SK-N-SH (cell line): Measurements from ENCODE around the gene FNDC11. TPM values are rescaled to one million over a fixed set of nuclear protein-coding genes. Genes with fewer than 3 reads are reported as not detected.

Experiments
- CTCF ChIA-PET: fragments of 300-600, 350-600 bp; formaldehyde crosslinking; extraction: SDS; loops from one replicate; lab custom pipeline; 2021; lab: Yijun Ruan, JAX
- POLR2A ChIA-PET: fragments of 350-600 bp; sonication (Branson Sonifier 250); formaldehyde crosslinking; extraction: SDS; loops from one replicate; lab custom pipeline; 2020; ENCODE audit warnings: antibody characterized with exemption, inconsistent platforms; lab: Yijun Ruan, JAX
- DNase-seq: peaks from one replicate; pipeline ENCODE4 v3.0.0; 2012
- H2AFZ ChIP-seq: fragments of 200-600 bp; sonication (generic); 2 replicates; pipeline ENCODE4 v1.8.1; 2016; ENCODE audit warnings: antibody characterized with exemption, mild to moderate bottlenecking, low read depth
- H3F3A ChIP-seq: fragments of 200-600 bp; sonication (generic); replicated peaks from 2 replicates; pipeline ENCODE3; 2016; ENCODE audit warnings: antibody characterized with exemption, mild to moderate bottlenecking; ENCODE audit not compliant: insufficient read depth
- H3K27ac ChIP-seq, 2 experiments: fragments of 200-500 bp in 1 of 2; fragments of 200-600 bp in 1 of 2; sonication (Bioruptor generic) in 1 of 2; sonication (generic), shearing (Covaris generic) in 1 of 2; 2 replicates each; pipeline versions ENCODE4 v1.5.1 to v1.6.1; 2014 to 2016; ENCODE audit warnings: low read depth in 2 of 2, inconsistent platforms in 1 of 2, low read length in 1 of 2, mild to moderate bottlenecking in 1 of 2, mixed read lengths in 1 of 2
- H3K27me3 ChIP-seq: fragments of 200-600 bp; sonication (generic), shearing (Covaris generic); 2 replicates; pipeline ENCODE4 v1.6.1; 2016; ENCODE audit warnings: mixed run types; ENCODE audit not compliant: insufficient read depth
- H3K36me3 ChIP-seq, 2 experiments: fragments of 200-500 bp in 1 of 2; fragments of 200-600 bp in 1 of 2; sonication (Bioruptor generic) in 1 of 2; sonication (generic) in 1 of 2; replicated peaks in 1 of 2; 2 replicates each; pipeline versions ENCODE3 to v1.5.1; 2014 to 2016; ENCODE audit warnings: low read length in 1 of 2, mild to moderate bottlenecking in 1 of 2; ENCODE audit not compliant: insufficient read depth in 2 of 2, control insufficient read depth in 1 of 2
- H3K4me1 ChIP-seq, 2 experiments: fragments of 200-500 bp in 1 of 2; fragments of 200-600 bp in 1 of 2; sonication (Bioruptor generic) in 1 of 2; sonication (generic), shearing (Covaris generic) in 1 of 2; 2 replicates each; pipeline versions ENCODE4 v1.5.1 to v1.6.1; 2014 to 2016; ENCODE audit warnings: low read depth in 1 of 2, low read length in 1 of 2, mixed run types in 1 of 2; ENCODE audit not compliant: insufficient read depth in 2 of 2, control insufficient read depth in 1 of 2
- H3K4me2 ChIP-seq: fragments of 200-600 bp; sonication (generic), shearing (Covaris generic); 2 replicates; pipeline ENCODE4 v1.6.1; 2017; ENCODE audit warnings: mixed run types
- H3K4me3 ChIP-seq, 2 experiments: fragments of 200-500 bp in 1 of 2; fragments of 200-600 bp in 1 of 2; sonication (Bioruptor generic) in 1 of 2; sonication (generic), shearing (Covaris generic) in 1 of 2; 2 replicates each; pipeline versions ENCODE4 v1.5.1 to v1.8.1; 2014 to 2016; ENCODE audit warnings: low read depth in 2 of 2, inconsistent platforms in 1 of 2, low read length in 1 of 2, mild to moderate bottlenecking in 1 of 2, mixed read lengths in 1 of 2, moderate library complexity in 1 of 2
- H3K79me2 ChIP-seq: fragments of 200-600 bp; sonication (generic); 2 replicates; pipeline ENCODE4 v1.8.1; 2017; ENCODE audit warnings: mild to moderate bottlenecking; ENCODE audit not compliant: insufficient read depth
- H3K9ac ChIP-seq: fragments of 200-600 bp; sonication (generic); 2 replicates; pipeline ENCODE4 v1.6.1; 2017; ENCODE audit warnings: mixed run types
- H3K9me2 ChIP-seq: fragments of 200-600 bp; sonication (generic); 2 replicates; pipeline ENCODE4 v1.6.1; 2017; ENCODE audit warnings: mixed run types
- H3K9me3 ChIP-seq: fragments of 200-600 bp; sonication (generic); 2 replicates; pipeline ENCODE4 v1.6.1; 2017; ENCODE audit warnings: mixed run types, mild to moderate bottlenecking, moderate library complexity
- H4K20me1 ChIP-seq: fragments of 200-600 bp; sonication (generic); 2 replicates; pipeline ENCODE4 v1.6.1; 2017; ENCODE audit warnings: mild to moderate bottlenecking, mixed run types; ENCODE audit not compliant: insufficient read depth
- ELF1 ChIP-seq: IDR thresholded peaks from 2 replicates; pipeline ENCODE4 v1.4.0; 2012
- EZH2phosphoT487 ChIP-seq: fragments of 200-600 bp; sonication (generic); IDR thresholded peaks from 2 replicates; pipeline ENCODE4 v1.6.1; 2017; ENCODE audit warnings: low read depth, mixed run types, mild to moderate bottlenecking, antibody characterized with exemption, moderate library complexity, borderline replicate concordance
- FOXJ3 ChIP-seq: sonication (generic); formaldehyde crosslinking; IDR thresholded peaks from 2 replicates; pipeline ENCODE4 v1.5.1; 2020; ENCODE audit warnings: mild to moderate bottlenecking, missing genetic modification reagents
- GABPA ChIP-seq: IDR thresholded peaks from 2 replicates; pipeline ENCODE4 v1.4.0; 2012; ENCODE audit warnings: low read depth, mild to moderate bottlenecking
- GATA2 ChIP-seq: sonication (generic); formaldehyde crosslinking; IDR thresholded peaks from 2 replicates; pipeline ENCODE4 v1.5.0; 2020; ENCODE audit warnings: mild to moderate bottlenecking, missing genetic modification reagents
- IRF3 ChIP-seq: fragments of 150-350 bp; IDR thresholded peaks from 2 replicates; pipeline ENCODE4 v1.6.1; 2016; ENCODE audit warnings: mild to moderate bottlenecking, low read depth, low read length
- JUND ChIP-seq: IDR thresholded peaks from 2 replicates; pipeline ENCODE4 v1.4.0; 2012
- MAX ChIP-seq: IDR thresholded peaks from 2 replicates; pipeline ENCODE4 v1.4.0; 2012; ENCODE audit warnings: low read depth
- MEF2A ChIP-seq: IDR thresholded peaks from 2 replicates; pipeline ENCODE4 v1.4.0; 2012; ENCODE audit warnings: low read depth, borderline replicate concordance
- MXI1 ChIP-seq: IDR thresholded peaks from 2 replicates; pipeline ENCODE4 v1.6.1; 2012; ENCODE audit warnings: mild to moderate bottlenecking, low read depth, low read length, improper control_type of control experiment
- NFIC ChIP-seq: IDR thresholded peaks from 2 replicates; pipeline ENCODE4 v1.4.0; 2012; ENCODE audit warnings: borderline replicate concordance
- NRF1 ChIP-seq: IDR thresholded peaks from 2 replicates; pipeline ENCODE4 v1.6.1; 2012; ENCODE audit warnings: low read depth, mild to moderate bottlenecking, low read length
- PBX3 ChIP-seq: IDR thresholded peaks from 2 replicates; pipeline ENCODE4; 2012
- RAD21 ChIP-seq: IDR thresholded peaks from 2 replicates; pipeline ENCODE4 v1.6.1; 2012; ENCODE audit warnings: mild to moderate bottlenecking, low read length
- SIN3A ChIP-seq: IDR thresholded peaks from 2 replicates; pipeline ENCODE4 v1.6.1; 2012; ENCODE audit warnings: low read depth, mild to moderate bottlenecking, low read length, moderate library complexity, borderline replicate concordance
- TCF12 ChIP-seq: IDR thresholded peaks from 2 replicates; pipeline ENCODE4 v1.4.0; 2012
- TEAD4 ChIP-seq: IDR thresholded peaks from 2 replicates; pipeline ENCODE4 v1.4.0; 2012; ENCODE audit warnings: mild to moderate bottlenecking, borderline replicate concordance; ENCODE audit not compliant: insufficient read depth
- USF2 ChIP-seq: fragments of 150-350 bp; IDR thresholded peaks from 2 replicates; pipeline ENCODE4 v1.6.1; 2017; ENCODE audit warnings: antibody characterized with exemption, low read length, low read depth, borderline replicate concordance
- WGBS: methylation state at CpG from one replicate; pipeline ENCODE4 v1.1.6; 2017; ENCODE audit warnings: low lambda C conversion rate; 5-methylcytosine and 5-hydroxymethylcytosine counted together
- polyA plus RNA-seq, 3 experiments: library from polyadenylated mRNA; depleted of rRNA; stranded (reverse); fragments of >200 nt; gene quantifications; 2 replicates each; pipeline ENCODE4 v1.2.3, GENCODE V29; 2012

Gene FNDC11
- polyA plus RNA-seq, 1 of the 3 experiments (the other 2 are of a cell fraction): 5.5 TPM

GRCh38 chr20:63595416-63596127, 41.6 kb downstream of the FNDC11 start:
- Histone ChIP-seq H3K9me2 (no peaks in the 10 kb centered on the region), H3K9me3 (no peaks in the 10 kb centered on the region), H3K4me2 (no peak overlapping the region), H3K79me2 (no peaks in the 10 kb centered on the region), H3K36me3 (peaks cover 0 to 11% of the 10 kb centered on the region in 2 experiments), H3K4me1 (no peaks in the 10 kb centered on the region), H2AFZ (no peak overlapping the region), H3K4me3 (no peak overlapping the region), H3K9ac (no peak overlapping the region), H3K27me3 (no peaks in the 10 kb centered on the region), H3F3A (no peaks in the 10 kb centered on the region), H4K20me1 (no peaks in the 10 kb centered on the region), H3K27ac (no peak overlapping the region)
- TF ChIP-seq NFIC (no peak), PBX3 (no peak), MXI1 (no peak), ELF1 (no peak), IRF3 (no peak)
- ChIA-PET CTCF (no interaction called here), POLR2A (no interaction called here)
- 91% methylated on average over 12 of the region's 30 CpGs for WGBS
- no peak for DNase-seq

- Histone ChIP-seq H3K4me3 (no peak overlapping the region), H3K9me3 (no peaks in the 10 kb centered on the region), H3K9me2 (no peaks in the 10 kb centered on the region), H4K20me1 (no peaks in the 10 kb centered on the region), H2AFZ (no peak overlapping the region), H3K27me3 (no peaks in the 10 kb centered on the region), H3K79me2 (no peaks in the 10 kb centered on the region), H3K36me3 (peaks cover 6 to 18% of the 10 kb centered on the region in 2 experiments), H3K9ac (no peak overlapping the region), H3K4me1 (no peaks in the 10 kb centered on the region), H3K4me2 (no peak overlapping the region), H3K27ac (no peak overlapping the region), H3F3A (no peaks in the 10 kb centered on the region)
- WGBS: 94% methylated on average over 5 of the region's 6 CpGs
- ChIA-PET CTCF (no interaction called here), POLR2A (no interaction called here)
- DNase-seq: no peak
- no peak for TF ChIP-seq NRF1
- TF ChIP-seq NFIC: no peak
- no peak for TF ChIP-seq USF2
- no peak for TF ChIP-seq PBX3
- TF ChIP-seq EZH2phosphoT487: no peak
- no peak for TF ChIP-seq GATA2 (CRISPR knock-in tag)
- TF ChIP-seq SIN3A: no peak
- no peak for TF ChIP-seq MAX
- TF ChIP-seq GABPA: no peak
- no peak for TF ChIP-seq MEF2A
- no peak for TF ChIP-seq RAD21
- no peak for TF ChIP-seq IRF3
- TF ChIP-seq TEAD4: no peak
- TF ChIP-seq FOXJ3: no peak
- no peak for TF ChIP-seq MXI1
- TF ChIP-seq JUND: no peak
- TF ChIP-seq ELF1: no peak
- TF ChIP-seq TCF12: no peak
Observed at GRCh38 chr20:63596423-63596822, 42.5 kb downstream of the FNDC11 start.
